ENCODE results near the gene PLEKHM3.
"Not testable (repeated sequence)": the region's sequence is repeated elsewhere in the genome, so short reads cannot be mapped to it uniquely, and the experiment has no call there.

The PLEKHM3 gene

GRCh38 chr2:208037564-208038487 is 12.5 kb upstream of the PLEKHM3 start:
- DNase-seq = no peak

GRCh38 chr2:208036357-208036756 is 11.0 kb upstream of the PLEKHM3 start:
- no peak for DNase-seq

DNA sequence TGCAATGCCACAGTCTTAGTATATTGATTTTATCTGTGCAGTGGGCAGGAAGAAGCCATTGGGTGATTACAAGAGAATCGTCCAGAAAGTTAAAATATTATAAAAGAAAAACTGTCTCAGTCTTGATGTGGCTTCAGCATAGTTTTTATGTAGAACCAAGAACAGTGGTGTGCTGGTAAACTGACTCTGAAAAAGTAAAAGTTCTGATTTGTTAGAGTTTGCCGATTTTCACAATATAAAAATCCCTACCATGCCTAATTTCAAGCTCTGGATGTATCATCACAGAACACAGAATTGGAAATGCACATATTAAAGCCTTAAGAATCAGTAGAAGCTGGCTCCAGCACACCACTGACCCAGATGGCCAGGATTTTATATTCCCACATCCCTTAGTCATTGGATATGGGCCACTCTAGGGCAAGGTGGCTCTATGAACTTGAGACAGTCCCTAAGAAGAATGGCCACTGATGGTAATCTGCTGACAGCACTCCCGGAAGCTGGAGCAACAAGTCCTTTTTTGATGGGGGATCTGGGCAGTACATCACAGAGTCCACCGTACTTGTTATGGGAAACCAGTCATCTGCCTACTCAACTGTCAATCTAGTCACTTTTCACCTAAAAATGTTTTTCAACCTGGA is 9.3 kb upstream of the PLEKHM3 start:
- no peak for DNase-seq

DNA sequence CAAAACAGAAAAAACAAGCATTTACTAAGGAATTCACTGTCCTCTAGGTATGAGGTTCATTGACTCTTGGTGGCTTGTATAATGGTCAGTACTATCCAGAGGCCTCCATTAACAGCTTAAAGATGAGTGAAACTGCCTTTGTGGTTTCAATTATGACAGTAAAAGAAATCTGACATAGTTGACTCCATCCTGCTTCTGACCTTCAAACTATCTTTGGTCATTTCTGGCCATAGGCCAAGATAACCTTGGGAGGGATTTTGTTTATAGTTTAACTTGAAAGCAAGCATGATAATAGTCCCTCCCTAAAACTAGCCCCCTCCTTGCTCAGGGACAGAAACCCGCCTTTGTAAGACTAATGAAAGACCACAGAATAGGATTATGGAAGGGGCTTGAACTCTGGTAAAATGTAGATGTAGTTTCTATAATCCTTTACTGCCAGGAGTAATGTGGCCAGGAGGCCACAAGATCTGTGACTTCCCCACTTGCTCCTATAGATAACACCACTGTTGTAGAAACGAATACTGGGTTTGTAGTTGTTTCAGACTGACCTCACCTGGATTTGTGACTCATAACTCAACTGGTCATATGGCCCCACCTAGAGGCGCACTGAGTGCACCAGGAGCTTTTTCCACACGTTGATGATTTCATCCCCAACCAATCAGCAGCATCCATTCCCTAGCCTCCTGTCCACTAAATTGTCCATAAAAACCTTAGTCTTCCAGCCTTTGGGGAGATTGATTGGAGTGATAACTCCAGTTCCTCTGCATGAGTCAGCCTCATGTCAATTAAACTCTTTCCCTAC is 8.6 kb upstream of the PLEKHM3 start:
- DNase-seq = peak; percentile 39

- peak; percentile 22 for DNase-seq
Observed at GRCh38 chr2:208031608-208032019, 6.3 kb upstream of the PLEKHM3 start.

DNA sequence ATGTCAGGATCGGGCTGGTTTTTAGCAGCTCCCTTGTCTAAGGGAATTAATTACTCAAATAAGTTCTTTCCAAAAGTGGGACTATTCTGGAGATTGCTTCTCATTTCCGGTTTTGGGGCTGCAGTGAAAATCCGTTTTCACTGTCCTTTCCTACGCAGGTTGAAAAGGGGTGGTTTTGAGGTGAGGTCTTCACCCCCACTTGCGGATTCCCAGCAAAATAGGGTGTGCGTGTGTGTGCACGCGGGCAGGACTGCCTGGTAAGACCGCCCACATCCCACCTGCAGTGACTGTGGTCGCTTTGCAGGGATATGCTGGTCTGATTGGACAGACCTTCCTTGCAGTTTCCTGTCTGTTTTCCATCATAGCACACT is 472 bp upstream of the PLEKHM3 start:
- no peak for DNase-seq

GRCh38 chr2:208024091-208024490 is 1.2 kb downstream of the PLEKHM3 start:
- no peak for DNase-seq

- no peak for DNase-seq
Observed at GRCh38 chr2:208020253-208020652, 5.1 kb downstream of the PLEKHM3 start.

DNA sequence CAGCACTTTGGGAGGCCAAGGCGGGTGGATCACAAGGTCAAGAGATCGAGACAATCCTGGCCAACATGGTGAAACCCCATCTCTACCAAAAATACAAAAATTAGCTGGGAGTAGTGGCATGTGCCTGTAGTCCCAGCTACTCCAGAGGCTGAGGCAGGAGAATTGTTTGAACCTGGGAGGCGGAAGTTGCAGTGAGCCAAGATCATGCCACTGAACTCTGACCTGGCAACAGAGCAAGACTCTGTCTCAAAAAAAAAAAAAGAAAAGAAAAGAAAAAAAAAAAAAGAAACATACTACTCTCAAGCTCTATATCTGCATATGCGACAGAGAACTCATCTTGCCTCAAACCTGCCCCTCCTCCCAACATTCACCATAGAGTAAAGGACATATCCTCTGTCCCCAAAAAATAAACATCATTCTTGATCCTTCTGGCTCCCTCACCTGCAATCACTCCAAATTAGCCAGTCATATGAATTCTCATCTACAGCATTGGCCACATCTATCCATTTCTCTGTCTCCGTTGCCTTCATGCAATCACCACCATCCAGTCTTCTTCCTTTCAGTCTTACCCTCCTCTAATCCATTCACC is 7.1 kb downstream of the PLEKHM3 start:
- DNase-seq = not testable (repeated sequence)

GRCh38 chr2:208017721-208018120 is 7.6 kb downstream of the PLEKHM3 start:
- no peak for DNase-seq

DNA sequence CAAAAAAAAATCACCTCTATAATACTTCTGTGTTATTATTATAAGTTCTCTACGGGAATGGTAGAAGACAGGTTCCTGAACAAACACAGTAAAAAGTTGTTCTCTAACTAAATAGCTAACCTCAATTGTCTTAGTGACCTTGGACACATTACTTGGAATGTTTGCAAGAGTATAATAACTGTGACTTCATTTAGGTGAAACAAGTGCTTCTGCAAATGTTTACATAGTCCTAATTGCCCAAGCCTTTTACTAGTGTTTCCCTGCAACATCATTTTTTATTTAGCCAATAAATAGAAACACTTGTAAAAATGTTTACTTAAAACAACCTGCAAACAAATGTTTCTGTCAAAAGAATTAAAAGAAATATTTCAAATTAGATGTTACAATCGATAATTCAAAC is 9.9 kb downstream of the PLEKHM3 start:
- DNase-seq = no peak

DNA sequence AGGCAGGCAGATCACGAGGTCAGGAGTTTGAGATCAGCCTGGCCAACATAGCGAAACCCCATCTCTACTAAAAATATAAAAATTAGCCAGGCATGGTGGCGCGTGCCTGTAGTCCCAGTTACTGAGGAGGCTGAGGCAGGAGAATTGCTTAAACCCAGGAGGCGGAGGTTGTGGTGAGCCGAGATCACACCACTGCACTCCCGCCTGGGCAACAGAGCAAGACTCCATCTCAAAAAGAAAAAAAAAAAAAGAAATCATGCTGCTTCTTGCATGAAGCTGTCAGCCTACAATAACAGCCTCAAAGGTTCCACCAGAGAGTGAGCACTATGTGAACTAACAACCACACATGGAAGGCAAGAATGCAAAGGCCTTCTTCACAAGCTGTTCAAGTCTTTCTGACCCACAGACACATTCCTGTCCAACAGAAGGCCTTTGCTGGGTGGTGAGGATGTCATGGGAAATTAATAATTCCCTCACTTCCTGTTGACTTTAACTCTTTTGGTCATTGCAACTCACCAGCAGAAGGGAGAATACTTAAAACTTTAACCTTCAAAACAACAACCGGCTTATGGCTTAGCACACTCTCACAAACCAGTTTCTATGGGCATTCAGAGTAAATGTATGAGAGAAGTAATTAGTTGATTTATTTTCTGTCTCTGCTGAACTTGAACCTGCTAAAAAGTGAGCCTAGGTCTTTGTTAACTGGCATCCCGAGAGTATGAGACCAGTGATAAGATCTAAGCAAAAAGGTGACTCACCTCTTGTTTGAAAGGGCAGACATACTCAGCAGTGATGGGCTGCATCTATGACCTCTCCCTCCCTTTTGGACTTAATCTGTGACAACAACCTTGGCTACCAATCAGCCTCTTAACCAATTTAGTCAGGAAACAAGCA is 11.8 kb downstream of the PLEKHM3 start:
- no peak for DNase-seq

- no peak for DNase-seq
Observed at GRCh38 chr2:208012449-208012848, 12.9 kb downstream of the PLEKHM3 start.

GRCh38 chr2:208010506-208010905 is 14.8 kb downstream of the PLEKHM3 start:
- DNase-seq = no peak

DNA sequence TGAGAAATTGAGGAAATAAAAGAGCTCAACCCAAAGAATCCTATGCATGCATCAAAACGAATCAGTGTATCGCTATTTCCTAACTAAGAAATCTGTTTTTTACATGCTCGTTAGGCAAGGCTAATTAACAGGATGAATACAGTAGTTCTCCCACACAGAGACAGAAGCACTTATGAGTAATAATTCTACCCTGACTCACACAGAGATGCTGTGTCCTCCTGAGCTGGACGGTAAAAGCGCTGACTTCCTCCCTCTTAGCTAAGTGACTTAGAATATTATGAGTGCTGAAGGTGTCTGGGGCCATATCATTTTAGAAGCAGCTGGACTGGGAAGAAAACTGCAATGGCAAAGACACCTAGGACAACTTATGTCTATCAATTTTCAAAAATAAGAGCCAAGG is 18.5 kb downstream of the PLEKHM3 start:
- no peak for DNase-seq

- no peak for DNase-seq
Observed at GRCh38 chr2:208006337-208006736, 19.0 kb downstream of the PLEKHM3 start.

DNA sequence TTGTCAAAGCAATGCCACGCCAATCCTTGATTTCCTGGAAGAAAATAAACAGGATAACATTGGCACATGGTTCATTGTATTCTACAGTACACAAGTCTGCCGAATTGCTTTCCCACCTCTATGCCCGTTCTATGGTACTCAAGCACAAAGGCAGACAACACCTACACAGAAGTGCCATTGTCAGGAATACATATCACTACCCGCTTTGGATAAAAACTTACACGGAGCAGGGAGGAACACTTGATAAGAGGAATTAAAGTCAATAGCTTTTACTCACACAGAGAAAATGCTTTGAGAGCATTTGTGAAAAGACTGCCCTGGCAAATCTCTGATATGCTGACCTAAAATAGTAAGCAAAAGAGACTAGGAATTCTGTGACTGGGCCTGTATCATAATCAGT is 23.4 kb downstream of the PLEKHM3 start:
- DNase-seq = no peak

DNA sequence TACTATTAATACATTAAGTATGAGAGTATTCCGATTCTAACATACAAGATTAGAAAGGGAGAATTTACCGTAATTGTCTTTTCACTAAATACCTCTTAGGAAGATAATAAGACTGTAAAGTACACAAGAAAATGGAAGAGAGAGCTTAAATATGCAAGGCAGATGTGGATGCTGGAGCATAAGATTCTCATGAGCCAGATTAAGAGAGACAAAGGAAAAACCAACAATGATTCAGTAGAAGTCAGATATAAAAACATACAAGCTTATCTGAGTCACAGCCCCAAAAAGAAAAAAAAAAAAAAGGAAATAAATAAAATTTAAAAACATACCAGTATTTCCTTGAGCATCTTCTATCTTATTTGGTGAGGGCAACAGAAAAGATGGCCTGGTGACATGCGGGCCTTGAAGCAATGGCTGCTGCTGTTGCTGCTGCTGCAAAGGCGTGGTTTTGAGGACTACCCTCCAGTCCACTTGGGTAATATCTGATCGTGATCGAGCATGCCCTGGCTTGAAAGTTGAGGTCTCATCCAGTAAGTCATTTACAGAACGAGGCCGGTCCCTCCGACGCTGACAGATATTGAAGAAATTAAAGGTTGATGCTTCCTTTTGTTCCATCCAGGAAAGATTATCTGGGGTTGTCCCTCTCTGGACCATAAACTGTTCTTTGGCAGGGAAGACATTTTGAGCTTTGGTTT is 24.5 kb downstream of the PLEKHM3 start:
- DNase-seq = no peak

DNA sequence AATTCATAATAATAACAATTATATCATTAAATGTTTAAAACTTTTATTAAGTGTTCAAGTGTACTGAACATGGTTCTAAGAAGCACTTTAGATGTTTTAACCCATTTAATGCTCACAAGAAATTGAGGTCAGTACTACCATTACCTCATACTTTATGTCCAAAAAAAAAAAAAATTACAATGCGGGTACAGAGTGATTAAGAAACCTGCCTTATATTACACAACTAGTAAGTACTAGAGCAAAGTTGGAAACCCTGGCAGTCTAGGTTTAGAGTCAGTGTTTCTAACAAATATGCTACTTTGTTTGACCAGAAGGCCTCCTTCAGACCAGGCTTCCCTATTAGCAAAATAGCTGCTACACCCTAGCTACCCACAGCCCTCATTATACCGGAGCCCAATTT is 28.5 kb downstream of the PLEKHM3 start:
- no peak for DNase-seq

GRCh38 chr2:207995887-207996286 is 29.4 kb downstream of the PLEKHM3 start:
- DNase-seq = no peak

DNA sequence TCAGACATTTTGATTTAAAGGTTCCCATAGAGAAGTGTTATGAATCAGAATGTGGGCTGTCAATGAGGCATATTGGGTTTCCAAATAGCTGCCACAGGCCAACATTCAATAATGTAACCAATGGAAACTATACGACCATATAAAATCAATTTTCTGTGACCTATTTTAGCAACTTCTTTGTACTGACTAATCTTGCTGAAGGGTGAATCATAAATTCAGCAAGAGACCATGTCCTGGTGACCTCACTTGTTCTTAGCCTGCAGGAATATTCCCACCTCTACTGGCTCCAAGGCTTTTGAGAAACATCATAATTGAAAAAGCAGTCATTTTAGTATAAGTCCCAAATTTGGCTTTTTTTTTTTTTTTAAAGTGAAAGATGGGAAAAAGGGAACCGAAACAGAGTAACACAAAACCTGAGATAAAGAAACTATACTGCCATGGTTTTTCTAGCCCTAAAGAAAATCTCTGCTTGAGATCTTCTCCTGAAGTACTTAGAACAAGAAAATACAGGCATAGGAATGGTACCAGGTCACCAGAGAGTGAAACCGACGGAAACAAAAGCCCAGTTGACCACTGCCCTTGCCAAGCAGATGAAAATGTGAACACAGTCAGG is 32.1 kb downstream of the PLEKHM3 start:
- DNase-seq = no peak
